ENCODE results near the gene FOXK1.

FOXK1 gene

DNA sequence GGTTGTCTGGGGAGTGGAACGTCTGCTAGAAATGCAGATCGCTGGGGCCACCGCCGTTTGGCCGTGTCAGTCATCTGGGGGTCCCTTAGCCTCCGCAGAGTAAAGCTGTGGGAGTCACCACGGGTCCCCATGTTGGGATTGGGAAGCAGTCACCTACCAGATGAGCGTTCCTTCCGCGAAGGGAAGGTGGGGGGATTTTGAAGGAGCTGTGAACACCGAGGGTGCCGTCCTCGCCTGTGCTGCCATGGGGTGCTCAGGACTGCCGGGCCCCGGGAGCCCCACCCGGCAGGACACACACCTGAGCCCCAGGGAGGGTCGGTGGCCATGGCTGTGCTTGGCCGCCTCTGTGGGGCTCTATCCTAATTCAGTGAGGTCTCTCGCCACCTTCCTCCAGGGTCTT, 47.2 kb downstream of the FOXK1 start:
- DNase-seq, result no peak
- Histone ChIP-seq H3K4me1 (ENCODE audit: control insufficient read depth, insufficient read depth, low read length, poor library complexity, severe bottlenecking) (peaks cover 27% of the 10 kb centered on the region), H3K27me3 (replicated peaks; ENCODE audit: control insufficient read depth, insufficient read depth, low read length, poor library complexity, severe bottlenecking) (no peaks in the 10 kb centered on the region), H3K9me3 (ENCODE audit: control insufficient read depth, low read length) (no peaks in the 10 kb centered on the region), H3K4me3 (ENCODE audit: insufficient read depth, low read depth, low read length, poor library complexity, severe bottlenecking) (no peak overlapping the region), H3K27ac (ENCODE audit: insufficient read depth, low read length, poor library complexity, severe bottlenecking) (no peak overlapping the region), H3K36me3 (ENCODE audit: control insufficient read depth, insufficient read depth, low read length) (peaks cover 19% of the 10 kb centered on the region)

DNA sequence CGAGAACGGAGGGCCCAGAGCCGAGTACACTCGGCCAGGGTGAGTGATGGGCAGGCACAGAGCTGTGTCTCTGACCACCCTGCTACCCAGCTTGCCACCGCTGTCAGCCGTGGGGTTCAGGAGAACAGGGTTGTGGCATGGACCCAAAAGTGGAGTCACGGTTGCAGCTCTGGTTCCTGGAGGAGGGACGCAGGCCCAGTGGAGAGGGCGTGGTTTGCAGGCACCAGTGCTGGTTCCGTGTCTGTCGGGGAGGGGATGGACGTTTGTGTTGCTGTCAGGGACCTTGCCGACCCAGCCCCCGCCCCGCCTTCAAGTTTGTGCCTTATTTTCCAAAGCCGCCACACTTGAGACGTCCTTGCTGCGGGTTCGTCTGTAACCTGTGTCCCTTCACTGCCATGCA, 48.2 kb downstream of the FOXK1 start:
- no peak for DNase-seq
- Histone ChIP-seq H3K9me3 (ENCODE audit: control insufficient read depth, low read length) (no peaks in the 10 kb centered on the region), H3K4me1 (ENCODE audit: control insufficient read depth, insufficient read depth, low read length, poor library complexity, severe bottlenecking) (peaks cover 17% of the 10 kb centered on the region), H3K36me3 (ENCODE audit: control insufficient read depth, insufficient read depth, low read length) (peaks cover 19% of the 10 kb centered on the region), H3K27ac (ENCODE audit: insufficient read depth, low read length, poor library complexity, severe bottlenecking) (no peak overlapping the region), H3K27me3 (replicated peaks; ENCODE audit: control insufficient read depth, insufficient read depth, low read length, poor library complexity, severe bottlenecking) (no peaks in the 10 kb centered on the region), H3K4me3 (ENCODE audit: insufficient read depth, low read depth, low read length, poor library complexity, severe bottlenecking) (no peak overlapping the region)

DNA sequence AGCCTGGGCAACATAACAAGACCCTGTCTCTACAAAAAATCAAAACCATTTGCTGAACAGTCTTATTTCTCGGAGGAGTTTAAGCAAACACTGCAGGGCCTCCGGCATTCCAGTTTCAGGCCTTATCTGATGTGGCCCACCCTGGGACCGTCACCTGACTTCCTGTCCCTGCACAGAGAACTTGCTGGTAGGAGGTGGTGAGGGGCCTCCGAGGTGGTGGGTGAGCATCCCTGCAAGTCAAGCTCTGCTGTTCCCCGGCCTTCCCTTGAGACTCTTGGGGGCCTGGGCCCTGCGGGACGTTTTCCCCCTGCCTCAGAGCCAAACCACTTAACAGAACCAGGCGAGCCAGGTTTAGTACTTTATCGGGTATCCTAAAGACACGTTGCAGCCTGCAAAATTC, 48.9 kb downstream of the FOXK1 start:
- no peak overlapping the region for H3K27ac ChIP-seq (ENCODE audit: insufficient read depth, low read length, poor library complexity, severe bottlenecking)
- peaks cover 12% of the 10 kb centered on the region for H3K4me1 ChIP-seq (ENCODE audit: control insufficient read depth, insufficient read depth, low read length, poor library complexity, severe bottlenecking)
- no peak for DNase-seq
- H3K27me3 ChIP-seq (replicated peaks; ENCODE audit: control insufficient read depth, insufficient read depth, low read length, poor library complexity, severe bottlenecking), result no peaks in the 10 kb centered on the region
- peaks cover 19% of the 10 kb centered on the region for H3K36me3 ChIP-seq (ENCODE audit: control insufficient read depth, insufficient read depth, low read length)
- no peak overlapping the region for H3K4me3 ChIP-seq (ENCODE audit: insufficient read depth, low read depth, low read length, poor library complexity, severe bottlenecking)
- no peaks in the 10 kb centered on the region for H3K9me3 ChIP-seq (ENCODE audit: control insufficient read depth, low read length)

DNA sequence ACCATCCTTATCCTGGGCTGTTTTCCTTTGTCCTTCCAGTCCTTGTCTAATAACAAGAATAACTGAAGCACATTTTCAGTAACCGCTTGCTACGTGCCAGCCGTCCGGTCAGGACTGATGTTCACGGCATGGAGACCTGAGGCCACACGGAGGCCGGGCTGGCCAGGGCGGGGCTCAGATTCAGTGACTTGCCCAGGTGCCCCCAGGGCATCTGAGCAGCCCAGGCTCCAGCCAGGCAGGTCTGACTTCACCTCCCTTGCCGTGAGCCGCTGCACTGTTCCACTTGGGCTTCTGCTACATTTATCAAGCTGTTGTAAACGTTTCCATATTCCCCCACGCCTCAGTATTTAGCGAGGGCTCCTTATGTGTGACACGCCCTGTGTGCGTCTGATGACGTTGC, 49.7 kb downstream of the FOXK1 start:
- H3K9me3 ChIP-seq (ENCODE audit: control insufficient read depth, low read length), result no peaks in the 10 kb centered on the region
- no peak overlapping the region for H3K4me3 ChIP-seq (ENCODE audit: insufficient read depth, low read depth, low read length, poor library complexity, severe bottlenecking)
- H3K27me3 ChIP-seq (replicated peaks; ENCODE audit: control insufficient read depth, insufficient read depth, low read length, poor library complexity, severe bottlenecking), result no peaks in the 10 kb centered on the region
- H3K27ac ChIP-seq (ENCODE audit: insufficient read depth, low read length, poor library complexity, severe bottlenecking), result no peak overlapping the region
- H3K4me1 ChIP-seq (ENCODE audit: control insufficient read depth, insufficient read depth, low read length, poor library complexity, severe bottlenecking), result peaks cover 12% of the 10 kb centered on the region
- H3K36me3 ChIP-seq (ENCODE audit: control insufficient read depth, insufficient read depth, low read length), result peaks cover 19% of the 10 kb centered on the region
- no peak for DNase-seq

DNA sequence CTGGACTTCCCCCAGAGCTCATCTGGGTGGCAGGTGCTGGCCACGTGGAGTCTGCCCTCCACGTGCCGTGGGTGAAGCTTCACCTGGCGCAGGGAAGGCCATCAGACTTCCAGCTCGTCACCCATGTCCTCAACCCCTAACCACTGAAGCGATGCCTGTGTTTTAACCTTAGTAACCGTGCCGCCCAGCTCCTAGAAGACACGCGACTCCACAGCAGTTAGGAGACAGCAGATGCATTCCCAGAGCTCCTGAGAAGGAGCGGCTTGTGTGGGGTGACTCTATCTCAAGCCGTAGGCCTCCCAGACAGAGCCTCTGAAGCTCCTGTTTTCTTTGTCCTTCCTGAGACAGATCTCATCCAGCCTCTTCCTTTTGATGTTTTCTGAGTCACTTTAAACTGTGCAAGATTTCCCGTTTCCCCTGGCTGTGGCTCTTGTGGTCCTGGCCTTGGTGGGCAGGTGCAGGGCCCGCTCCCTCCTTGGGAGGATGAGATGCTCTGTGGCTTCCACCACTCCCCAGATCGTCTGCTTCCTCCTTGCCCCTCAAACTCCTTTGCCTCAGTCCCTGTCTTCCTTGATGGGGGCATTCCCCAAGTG, 51.9 kb downstream of the FOXK1 start:
- Histone ChIP-seq H3K27me3 (replicated peaks; ENCODE audit: control insufficient read depth, insufficient read depth, low read length, poor library complexity, severe bottlenecking) (no peaks in the 10 kb centered on the region), H3K36me3 (ENCODE audit: control insufficient read depth, insufficient read depth, low read length) (peaks cover 9% of the 10 kb centered on the region), H3K4me3 (ENCODE audit: insufficient read depth, low read depth, low read length, poor library complexity, severe bottlenecking) (no peak overlapping the region), H3K9me3 (ENCODE audit: control insufficient read depth, low read length) (no peaks in the 10 kb centered on the region), H3K27ac (ENCODE audit: insufficient read depth, low read length, poor library complexity, severe bottlenecking) (peak overlapping the region; percentile 16), H3K4me1 (ENCODE audit: control insufficient read depth, insufficient read depth, low read length, poor library complexity, severe bottlenecking) (peaks cover 18% of the 10 kb centered on the region)
- DNase-seq, result no peak

DNA sequence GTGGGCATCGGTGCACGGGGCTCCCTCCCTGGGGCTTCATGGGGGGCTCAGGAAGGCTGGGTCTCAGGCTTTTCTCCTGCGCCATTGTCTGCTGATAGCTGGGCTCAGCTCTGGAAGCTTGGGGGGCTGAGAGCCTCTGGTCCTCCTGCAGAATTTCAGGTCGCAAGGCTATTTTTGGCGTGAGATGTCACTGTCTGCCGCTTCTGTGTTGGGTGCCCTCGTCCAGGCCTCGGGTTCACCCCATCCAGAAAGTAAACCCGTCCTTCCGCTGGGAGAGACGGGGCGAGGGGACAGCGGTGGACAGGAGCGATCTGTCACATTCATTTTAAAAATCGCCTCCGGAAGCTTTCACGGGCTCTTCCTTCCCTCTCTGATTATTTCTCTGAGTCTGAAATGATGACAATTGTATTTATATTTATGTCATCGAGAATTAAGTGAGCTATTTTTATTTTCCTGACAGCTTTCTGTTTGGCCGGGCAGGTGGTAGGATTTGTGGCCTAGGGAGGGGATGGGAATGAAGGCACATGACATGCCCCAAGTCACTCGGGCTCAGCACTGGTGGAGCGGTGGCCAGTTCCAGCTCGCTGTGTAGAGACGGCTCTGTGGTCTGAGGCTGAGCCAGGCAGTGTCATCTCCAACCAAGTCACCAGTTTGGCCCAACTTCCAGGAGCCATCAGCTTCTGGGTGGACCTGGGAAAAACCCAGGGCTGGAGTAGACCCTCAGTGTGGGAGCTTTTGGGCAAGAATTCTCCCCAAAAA, 52.7 kb downstream of the FOXK1 start:
- DNase-seq, result no peak
- Histone ChIP-seq H3K9me3 (ENCODE audit: control insufficient read depth, low read length) (no peaks in the 10 kb centered on the region), H3K27ac (ENCODE audit: insufficient read depth, low read length, poor library complexity, severe bottlenecking) (peak overlapping the region; percentile 16), H3K4me1 (ENCODE audit: control insufficient read depth, insufficient read depth, low read length, poor library complexity, severe bottlenecking) (peaks cover 25% of the 10 kb centered on the region), H3K36me3 (ENCODE audit: control insufficient read depth, insufficient read depth, low read length) (peaks cover 6% of the 10 kb centered on the region), H3K4me3 (ENCODE audit: insufficient read depth, low read depth, low read length, poor library complexity, severe bottlenecking) (no peak overlapping the region), H3K27me3 (replicated peaks; ENCODE audit: control insufficient read depth, insufficient read depth, low read length, poor library complexity, severe bottlenecking) (no peaks in the 10 kb centered on the region)

DNA sequence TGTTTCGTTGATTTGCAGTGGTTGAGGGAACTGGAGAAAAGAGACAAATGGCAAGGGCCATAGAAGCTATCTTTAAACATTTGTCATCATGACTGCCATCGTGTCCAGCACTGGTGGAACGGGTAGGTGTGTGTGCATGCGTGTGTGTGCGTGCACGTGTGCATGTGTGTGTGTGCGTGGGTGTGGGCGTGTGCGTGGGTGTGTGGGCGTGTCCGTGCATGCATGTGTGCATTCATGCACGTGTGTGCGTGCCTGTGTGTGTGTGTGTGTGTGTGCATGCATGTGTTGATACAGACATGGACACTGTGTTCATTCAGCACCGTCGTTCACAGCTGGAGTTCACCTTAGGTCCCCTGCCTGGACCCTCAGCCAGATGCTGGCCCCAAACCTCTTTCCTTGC, 55.2 kb downstream of the FOXK1 start:
- no peaks in the 10 kb centered on the region for H3K9me3 ChIP-seq (ENCODE audit: control insufficient read depth, low read length)
- H3K27me3 ChIP-seq (replicated peaks; ENCODE audit: control insufficient read depth, insufficient read depth, low read length, poor library complexity, severe bottlenecking), result no peaks in the 10 kb centered on the region
- H3K27ac ChIP-seq (ENCODE audit: insufficient read depth, low read length, poor library complexity, severe bottlenecking), result no peak overlapping the region
- H3K4me3 ChIP-seq (ENCODE audit: insufficient read depth, low read depth, low read length, poor library complexity, severe bottlenecking), result no peak overlapping the region
- peaks cover 17% of the 10 kb centered on the region for H3K36me3 ChIP-seq (ENCODE audit: control insufficient read depth, insufficient read depth, low read length)
- H3K4me1 ChIP-seq (ENCODE audit: control insufficient read depth, insufficient read depth, low read length, poor library complexity, severe bottlenecking), result peaks cover 18% of the 10 kb centered on the region
- no peak for DNase-seq

DNA sequence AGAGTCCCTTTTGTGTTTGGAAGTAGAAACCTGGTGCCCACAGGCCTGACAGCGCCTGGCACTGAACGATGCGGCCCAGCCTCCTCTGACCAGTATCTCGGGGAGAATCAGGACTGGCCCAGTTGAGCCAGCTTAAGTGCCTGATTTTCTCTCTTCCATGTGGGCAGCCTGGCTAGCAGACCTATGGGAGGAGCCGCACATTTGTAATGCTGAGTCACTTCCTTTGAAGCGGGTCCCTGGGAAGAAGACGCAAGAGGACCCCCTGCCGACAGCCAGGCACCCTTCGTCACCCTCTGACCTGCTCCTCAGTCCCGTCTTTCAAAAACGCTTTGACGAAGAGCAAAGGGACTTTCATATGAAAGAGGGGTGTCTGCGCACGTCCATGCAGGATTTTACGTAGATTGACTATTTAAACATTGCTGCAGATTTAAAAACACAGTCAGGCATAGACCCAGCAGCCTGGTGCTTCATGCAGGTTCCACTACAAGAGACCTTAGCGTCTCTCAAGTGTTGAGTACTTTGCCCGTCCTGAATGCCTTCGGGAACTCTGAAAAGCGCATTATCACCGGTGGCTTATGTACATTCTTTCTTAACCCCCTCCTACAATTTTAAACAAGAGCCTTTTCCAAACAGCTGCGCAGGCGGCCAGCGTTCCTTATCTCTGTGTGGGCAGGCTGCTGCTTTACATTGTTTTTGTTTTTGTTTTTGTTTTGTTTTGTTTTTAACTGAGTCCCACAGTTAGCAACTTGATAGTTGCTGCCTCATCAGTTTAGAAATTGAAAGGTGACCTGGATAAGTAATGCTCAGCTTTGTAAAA, 56.8 kb downstream of the FOXK1 start:
- DNase-seq, result no peak
- Histone ChIP-seq H3K4me3 (ENCODE audit: insufficient read depth, low read depth, low read length, poor library complexity, severe bottlenecking) (peak overlapping the region; percentile 3), H3K36me3 (ENCODE audit: control insufficient read depth, insufficient read depth, low read length) (peaks cover 21% of the 10 kb centered on the region), H3K4me1 (ENCODE audit: control insufficient read depth, insufficient read depth, low read length, poor library complexity, severe bottlenecking) (peaks cover 15% of the 10 kb centered on the region), H3K27me3 (replicated peaks; ENCODE audit: control insufficient read depth, insufficient read depth, low read length, poor library complexity, severe bottlenecking) (no peaks in the 10 kb centered on the region), H3K9me3 (ENCODE audit: control insufficient read depth, low read length) (no peaks in the 10 kb centered on the region), H3K27ac (ENCODE audit: insufficient read depth, low read length, poor library complexity, severe bottlenecking) (peak overlapping the region; percentile 48)

DNA sequence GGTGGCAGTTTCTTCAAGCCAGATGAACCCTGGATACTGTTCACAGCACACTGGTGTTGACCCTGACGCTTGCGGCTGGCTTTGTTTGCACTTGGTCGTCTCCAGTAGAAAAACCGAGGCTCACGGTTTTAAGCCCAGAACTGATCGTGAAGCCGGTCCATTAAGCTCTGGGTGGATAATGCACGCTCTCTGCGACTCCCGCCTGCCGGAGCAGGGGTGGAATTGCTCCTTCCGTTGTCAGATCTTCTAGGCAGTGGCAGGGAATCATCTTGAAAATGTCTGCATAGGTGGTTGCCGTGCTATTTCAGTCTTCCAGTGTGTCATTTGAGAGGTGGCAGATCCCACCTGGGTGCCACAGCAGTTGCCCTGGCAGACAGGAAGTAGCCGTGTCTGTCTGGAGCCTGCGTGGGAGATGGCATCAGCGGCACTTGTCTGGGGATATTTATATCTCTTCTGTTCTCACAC, 57.5 kb downstream of the FOXK1 start:
- Histone ChIP-seq H3K27ac (ENCODE audit: insufficient read depth, low read length, poor library complexity, severe bottlenecking) (peak overlapping the region; percentile 48), H3K36me3 (ENCODE audit: control insufficient read depth, insufficient read depth, low read length) (peaks cover 21% of the 10 kb centered on the region), H3K4me3 (ENCODE audit: insufficient read depth, low read depth, low read length, poor library complexity, severe bottlenecking) (peak overlapping the region; percentile 3), H3K4me1 (ENCODE audit: control insufficient read depth, insufficient read depth, low read length, poor library complexity, severe bottlenecking) (peaks cover 20% of the 10 kb centered on the region), H3K27me3 (replicated peaks; ENCODE audit: control insufficient read depth, insufficient read depth, low read length, poor library complexity, severe bottlenecking) (no peaks in the 10 kb centered on the region), H3K9me3 (ENCODE audit: control insufficient read depth, low read length) (no peaks in the 10 kb centered on the region)
- DNase-seq, result peak; percentile 37 to 49 (median 46)

DNA sequence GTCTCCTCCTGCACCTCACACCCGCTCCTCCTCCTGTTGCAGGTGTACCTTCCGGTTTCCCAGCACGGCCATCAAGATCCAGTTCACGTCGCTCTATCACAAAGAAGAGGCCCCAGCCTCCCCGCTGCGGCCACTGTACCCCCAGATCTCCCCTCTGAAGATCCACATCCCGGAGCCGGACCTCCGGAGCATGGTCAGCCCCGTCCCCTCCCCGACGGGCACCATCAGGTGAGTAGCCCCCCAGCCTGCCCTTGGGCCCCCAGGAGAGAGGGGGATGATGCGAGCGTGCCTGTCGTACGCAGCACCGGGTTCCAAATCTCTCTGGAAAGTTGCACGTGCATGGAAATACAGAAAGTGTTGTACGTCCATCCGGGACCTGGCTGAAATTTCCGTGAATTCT, 58.7 kb downstream of the FOXK1 start:
- H3K27ac ChIP-seq (ENCODE audit: insufficient read depth, low read length, poor library complexity, severe bottlenecking), result no peak overlapping the region
- H3K27me3 ChIP-seq (replicated peaks; ENCODE audit: control insufficient read depth, insufficient read depth, low read length, poor library complexity, severe bottlenecking), result no peaks in the 10 kb centered on the region
- H3K4me3 ChIP-seq (ENCODE audit: insufficient read depth, low read depth, low read length, poor library complexity, severe bottlenecking), result no peak overlapping the region
- H3K9me3 ChIP-seq (ENCODE audit: control insufficient read depth, low read length), result no peaks in the 10 kb centered on the region
- peaks cover 27% of the 10 kb centered on the region for H3K4me1 ChIP-seq (ENCODE audit: control insufficient read depth, insufficient read depth, low read length, poor library complexity, severe bottlenecking)
- no peak for DNase-seq
- peaks cover 21% of the 10 kb centered on the region for H3K36me3 ChIP-seq (ENCODE audit: control insufficient read depth, insufficient read depth, low read length)
